HUDEP-2 (cell line): ENCODE measurements around the gene RPS26.
"Not testable (repeated sequence)": the region's sequence is repeated elsewhere in the genome, so short reads cannot be mapped to it uniquely, and the experiment has no call there.

Experiments
- DNase-seq, 76 experiments: peaks; one replicate each; lab custom pipeline; 2025; ENCODE audit not compliant: unreplicated experiment in 76 of 76; lab: John Stamatoyannopoulos, UW

The RPS26 gene

DNA sequence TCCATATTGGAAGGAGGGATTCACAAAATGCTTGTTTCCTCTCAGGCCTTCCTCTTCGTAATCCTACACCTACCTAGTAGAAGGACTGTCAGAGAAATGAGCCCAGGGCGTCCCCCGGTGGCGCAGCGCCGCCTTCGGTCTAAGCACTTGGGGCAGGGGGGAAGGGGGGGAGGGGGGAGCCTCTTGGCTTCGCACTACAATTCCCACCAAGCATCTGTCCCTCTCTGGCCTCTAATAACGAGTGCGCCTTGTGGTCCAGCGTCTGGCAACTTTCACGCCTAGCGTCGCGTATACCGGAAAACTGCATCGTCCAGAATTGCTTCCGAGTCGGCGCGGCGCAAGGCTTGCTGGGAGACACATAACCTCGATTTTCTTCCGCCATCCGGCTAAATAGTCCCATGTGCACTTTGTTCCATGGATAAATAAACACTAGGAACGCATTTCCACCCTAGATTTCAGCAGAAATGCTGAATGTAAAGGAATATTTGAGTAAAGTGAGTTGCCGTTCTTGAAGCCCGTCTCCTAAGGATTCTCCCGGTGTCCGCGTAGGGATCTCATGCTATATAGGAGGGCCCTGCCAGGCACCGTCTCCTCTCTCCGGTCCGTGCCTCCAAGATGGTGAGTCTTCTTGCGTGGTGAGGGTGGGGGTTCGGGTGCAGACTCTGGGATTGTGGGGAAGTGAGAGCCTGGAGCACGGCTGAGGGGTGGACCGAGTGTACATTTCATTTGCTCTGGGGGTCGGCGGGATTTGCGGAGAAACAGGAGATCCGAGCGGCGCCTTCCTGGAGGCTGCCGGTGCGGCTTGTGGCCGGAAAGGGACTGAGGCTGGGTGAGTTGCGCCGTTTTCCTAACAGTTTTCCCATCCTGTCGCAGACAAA is at the start of gene RPS26:
TSS of gene RPS26 (plus strand) at position 367 of the 878 bp plus-strand sequence. CDS start at position 616, 249 bp downstream.
- DNase-seq, result peak in 75 of 76 experiments; percentile 69 to 99 (median 95)

DNA sequence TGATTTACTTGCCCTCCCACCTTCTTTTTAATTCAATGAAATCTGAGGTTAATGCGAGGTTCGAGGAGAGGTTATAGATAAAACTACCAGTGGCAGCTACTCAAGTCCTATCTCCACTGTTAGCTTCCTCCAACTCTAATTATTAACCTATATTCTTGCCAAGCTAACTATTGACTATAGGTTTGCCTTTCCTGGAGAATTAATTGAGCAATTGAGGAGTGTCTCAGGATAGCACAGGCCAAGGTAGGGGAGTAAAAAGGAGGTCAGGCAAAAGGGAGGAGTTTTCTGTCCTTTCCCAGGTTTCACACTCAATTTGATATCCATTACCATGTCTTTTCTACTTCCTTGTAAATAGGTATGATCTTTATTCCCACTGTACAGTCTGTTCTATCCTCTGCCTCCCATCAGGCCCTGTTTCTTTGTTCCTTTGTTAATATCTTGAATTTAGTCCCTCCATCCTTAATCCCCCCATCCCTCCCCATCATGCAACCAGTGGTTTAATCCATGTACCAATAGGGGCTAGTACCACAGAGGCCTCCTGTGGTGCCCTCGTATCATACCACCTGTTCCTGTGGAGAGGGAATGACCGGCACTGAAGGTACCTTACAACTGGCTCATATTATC is 48.4 kb upstream of the RPS26 start:
- DNase-seq, result no peak

DNA sequence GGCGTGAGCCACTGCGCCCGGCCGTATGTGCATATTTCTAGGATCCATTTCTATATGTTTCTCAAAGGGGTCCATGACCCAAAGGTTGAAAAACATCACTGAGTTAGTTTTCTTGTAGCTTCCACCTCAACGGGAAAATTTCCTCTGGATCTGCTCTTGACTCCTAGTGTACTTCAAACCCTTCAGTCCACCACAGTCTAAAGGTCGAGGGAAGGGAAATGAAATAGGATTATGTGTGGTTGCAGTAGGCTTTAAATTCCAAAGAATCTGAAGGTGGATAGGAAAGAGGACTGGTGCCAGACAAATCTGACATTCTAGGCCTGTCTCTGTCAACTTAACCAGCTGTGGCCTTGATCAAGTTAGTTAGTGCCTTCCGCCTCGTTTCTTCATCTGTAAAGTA is 46.4 kb upstream of the RPS26 start:
- no peak for DNase-seq

DNA sequence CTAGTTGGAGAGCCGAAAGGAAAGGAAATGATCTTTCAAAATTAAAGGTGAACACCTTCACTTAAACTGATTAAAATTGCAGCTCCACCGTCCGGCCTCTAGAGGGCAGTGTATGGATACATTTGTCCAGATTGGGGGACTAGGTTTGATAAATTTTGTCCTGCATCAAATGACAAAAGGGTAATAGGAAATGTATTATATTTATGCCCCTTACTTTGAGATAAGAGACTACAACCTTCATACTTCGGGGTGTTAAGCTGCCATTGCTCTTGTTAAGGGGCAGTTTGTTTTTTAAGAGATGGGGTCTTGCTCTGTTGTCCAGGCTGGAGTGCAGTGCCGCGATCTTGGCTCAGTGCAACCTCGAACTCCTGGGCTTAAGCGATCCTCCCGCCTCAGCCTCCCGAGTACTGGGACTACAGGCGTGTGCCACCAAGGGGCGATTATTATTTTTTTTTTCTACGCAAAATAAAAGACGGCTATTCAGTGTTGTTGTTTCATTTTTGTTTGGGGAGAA is 45.5 kb upstream of the RPS26 start:
- peak in 58 of 76 experiments; percentile 1 to 75 (median 38) for DNase-seq

DNA sequence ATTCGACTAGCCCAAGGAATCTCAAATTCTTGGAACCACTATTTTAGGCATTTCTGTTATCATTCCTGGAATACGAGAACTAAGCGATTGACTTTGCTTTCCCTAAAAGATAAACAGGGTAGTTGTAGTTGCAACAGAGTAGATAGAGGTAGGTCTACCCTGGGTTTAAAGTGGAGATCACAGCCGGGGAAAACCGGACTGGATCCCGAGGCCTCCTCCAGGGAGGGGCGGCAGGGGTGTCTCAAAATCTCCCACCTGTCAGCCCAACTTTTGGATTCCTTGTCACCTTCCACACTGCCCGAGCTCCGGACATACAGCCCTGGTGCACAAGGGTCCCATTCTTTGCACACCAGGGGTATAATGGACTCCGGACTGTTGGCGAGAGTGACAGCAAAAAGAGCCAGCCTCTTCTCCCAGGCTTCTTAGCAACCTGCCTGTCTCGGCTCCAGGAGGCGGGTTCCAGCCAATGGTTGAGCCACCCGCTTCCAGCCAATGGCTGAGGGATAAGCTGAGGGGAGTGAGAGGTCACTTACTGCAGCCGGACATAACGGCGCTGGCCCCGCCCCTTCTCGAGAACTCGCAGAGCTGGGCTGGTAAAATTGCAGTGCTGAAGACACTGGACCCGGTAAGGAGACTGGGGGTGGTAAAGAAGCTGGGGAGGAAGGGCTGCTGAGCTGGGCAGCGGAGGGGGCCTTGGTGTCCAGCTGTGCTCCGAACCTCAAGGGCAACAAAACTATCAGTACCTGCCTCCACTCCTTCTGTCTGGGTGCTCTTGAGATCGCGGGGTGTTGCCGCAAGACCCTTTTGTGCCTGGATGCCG is 44.8 kb upstream of the RPS26 start, which contains the start of gene SUOX:
TSS of gene SUOX (plus strand) at position 562 of the 820 bp plus-strand sequence. CDS start 4,946 bp downstream, outside the sequence.
- DNase-seq, result peak in 75 of 76 experiments; percentile 44 to 97 (median 90)

DNA sequence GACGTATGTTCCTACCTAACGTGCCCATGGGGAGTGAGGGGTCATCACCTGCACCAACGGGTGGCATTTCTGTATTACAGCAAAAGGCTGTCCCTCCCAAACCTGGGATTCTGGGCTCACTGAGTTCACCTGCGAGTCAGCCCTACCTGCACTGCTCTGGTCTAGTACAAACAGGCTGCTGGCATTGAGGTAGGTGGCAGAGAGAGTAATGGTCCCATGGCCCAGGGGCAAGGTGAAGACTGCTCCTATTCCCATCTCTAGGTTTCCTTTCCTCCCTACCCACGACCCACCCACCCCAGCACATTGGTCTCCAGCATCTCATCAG is 44.2 kb upstream of the RPS26 start:
- no peak for DNase-seq

DNA sequence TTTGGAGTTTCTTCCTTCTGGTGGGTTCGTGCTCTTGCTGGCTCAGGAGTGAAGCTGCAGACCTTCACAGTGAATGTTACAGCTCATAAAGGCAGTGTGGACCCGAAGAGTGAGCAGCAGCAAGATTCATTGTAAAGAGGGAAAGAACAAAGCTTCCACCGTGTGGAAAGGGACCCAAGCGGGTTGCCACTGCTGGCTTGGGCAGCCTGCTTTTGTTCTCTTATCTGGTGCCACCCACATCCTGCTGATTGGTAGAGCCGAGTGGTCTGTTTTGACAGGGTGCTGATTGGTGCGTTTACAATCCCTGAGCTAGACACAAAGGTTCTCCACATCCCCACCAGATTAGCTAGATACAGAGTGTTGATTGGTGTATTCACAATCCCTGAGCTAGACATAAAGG is 42.2 kb upstream of the RPS26 start:
- peak in 1 of 76 experiments; percentile 10 for DNase-seq

DNA sequence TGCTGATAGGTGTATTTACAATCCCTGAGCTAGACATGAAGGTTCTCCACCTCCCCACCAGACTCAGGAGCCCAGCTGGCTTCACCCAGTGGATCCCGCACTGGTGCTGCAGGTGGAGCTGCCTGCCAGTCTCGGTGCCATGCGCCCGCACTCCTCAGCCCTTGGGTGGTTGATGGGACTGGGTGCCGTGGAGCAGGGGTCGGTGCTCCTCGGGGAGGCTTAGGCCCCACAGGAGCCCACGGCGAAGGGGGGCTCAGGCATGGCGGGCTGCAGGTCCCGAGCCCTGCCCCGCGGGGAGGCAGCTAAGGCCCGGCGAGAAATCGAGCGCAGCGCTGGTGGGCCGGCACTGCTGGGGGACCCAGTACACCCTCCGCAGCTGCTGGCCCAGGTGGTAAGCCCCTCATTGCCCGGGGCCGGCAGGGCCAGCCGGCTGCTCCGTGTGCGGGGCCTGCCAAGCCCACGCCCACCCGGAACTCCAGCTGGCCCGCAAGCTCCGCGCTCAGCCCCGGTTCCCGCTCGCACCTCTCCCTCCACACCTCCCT is 41.6 kb upstream of the RPS26 start:
- not testable (repeated sequence) for DNase-seq

DNA sequence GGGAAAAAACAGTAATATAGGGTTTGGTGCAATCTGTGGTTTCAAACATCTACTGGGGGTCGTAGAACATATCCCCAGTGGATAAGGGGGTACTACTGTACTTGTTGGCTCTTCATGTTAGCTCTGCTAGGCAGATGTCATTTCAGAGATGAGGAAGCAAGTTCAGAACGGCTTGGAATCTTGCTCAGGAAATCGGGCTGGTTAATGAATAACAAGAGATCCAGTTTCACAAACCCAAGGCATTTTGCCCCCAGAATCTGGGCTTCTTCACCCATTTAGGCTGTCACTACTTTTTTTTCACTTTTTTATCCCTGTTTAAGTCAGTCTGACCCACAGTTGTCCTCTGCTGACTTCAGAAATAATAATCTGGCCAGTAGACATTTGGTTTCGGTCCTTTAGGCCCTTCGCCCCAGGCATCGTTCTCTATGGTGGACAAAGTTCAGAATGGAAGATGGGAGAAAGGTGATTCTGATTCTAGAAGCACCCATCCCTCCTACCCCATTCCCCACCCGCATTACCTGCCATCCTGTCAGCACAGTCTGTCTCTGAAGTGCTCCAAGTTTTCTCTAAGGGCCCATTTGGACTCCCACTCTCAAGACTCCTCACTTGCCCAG is 40.1 kb upstream of the RPS26 start:
- no peak for DNase-seq

DNA sequence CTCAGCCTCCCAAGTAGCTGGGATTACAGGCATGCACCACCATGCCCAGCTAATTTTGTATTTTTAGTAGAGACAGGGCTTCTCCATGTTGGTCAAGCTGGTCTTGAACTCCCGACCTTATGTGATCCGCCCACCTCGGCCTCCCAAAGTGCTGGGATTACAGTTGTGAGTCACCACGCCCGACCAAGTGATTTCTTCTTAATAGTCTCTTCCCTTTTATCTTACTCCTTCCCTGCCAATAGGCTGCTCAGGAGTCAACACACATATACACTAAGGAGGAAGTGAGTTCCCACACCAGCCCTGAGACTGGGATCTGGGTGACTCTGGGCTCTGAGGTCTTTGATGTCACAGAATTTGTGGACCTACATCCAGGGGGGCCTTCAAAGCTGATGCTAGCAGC is 38.3 kb upstream of the RPS26 start:
- not testable (repeated sequence) for DNase-seq

DNA sequence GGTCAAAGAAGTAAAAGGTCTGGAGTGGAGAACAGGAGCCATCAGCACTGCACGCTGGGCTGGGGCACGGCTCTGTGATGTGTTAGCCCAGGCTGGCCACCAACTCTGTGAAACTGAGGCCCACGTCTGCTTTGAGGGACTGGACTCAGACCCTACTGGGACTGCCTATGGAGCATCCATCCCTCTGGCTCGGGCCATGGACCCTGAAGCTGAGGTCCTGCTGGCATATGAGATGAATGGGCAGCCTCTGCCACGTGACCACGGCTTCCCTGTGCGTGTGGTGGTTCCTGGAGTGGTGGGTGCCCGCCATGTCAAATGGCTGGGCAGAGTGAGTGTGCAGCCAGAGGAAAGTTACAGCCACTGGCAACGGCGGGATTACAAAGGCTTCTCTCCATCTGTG is 37.5 kb upstream of the RPS26 start:
- DNase-seq, result no peak

DNA sequence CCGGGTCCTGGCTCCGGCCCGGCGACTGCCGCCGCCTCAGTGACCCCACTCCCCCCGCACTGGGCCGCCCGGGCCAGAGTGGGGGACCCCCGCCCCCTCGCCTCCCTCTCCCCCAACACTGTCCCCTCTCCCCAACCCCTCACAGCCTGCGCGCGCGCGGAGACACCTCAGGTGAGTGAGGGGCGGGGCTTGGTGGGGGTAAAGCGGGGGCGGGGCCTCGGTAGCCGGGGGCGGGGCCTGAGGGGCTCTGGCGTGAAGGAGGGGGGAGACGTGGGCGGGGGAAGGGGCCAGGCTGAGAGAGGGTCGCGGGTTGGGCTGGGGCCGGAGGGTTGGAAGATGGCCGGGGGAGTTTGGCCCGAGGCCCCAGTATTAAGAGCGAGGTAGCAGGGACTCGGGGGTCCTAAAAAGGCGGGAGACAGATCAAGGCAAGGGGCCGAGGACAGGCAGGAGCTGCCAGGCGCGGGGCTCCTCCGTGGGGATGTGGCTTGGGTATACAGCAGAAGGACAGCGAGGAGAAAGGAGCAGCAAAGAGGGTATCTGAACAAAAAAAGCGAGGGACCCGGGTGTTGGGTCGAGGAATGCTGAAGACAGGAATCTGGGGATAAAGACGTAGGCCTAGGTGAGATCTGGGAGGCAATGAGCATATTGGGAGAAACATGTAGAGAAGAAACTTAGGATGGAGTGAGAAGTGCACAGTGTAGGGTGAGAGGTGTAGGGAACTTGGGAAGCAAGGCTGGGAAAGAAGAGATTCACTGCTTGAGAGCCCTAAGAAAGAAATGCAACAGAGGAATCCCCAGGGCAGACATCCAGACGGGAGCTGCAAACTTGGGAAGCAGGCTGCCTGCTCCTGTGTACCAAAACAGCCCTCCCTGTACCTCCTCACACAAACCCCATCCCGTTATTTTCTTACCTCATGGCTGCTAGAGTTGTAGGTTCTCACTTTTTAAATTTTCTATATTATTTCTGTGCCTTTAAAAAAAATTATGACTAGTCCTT is 33.9 kb upstream of the RPS26 start:
- peak in 34 of 76 experiments; percentile 3 to 48 (median 26) for DNase-seq

DNA sequence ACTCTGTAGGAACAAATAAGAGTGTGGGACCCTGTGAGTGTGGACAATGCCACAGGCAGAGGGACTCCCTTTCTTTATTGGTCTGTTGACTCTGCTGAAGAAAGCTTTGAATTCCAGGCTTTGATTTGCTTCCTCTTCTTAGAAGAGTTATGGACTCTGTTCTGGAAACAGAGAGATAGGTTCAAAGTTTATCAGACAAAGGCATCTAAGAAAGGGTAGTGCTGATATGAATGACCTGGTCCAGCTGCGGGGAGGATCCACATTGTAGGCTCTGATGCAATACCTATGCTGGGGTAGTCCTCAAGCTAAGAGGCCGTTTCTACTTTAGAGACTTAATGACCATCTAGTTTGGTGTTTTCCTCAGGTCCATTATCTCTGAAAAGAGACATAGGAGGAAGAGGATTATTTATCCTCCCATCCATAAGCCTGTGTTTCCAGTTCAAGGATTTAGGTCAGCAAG is 31.6 kb upstream of the RPS26 start:
- peak in 1 of 76 experiments; percentile 15 for DNase-seq

DNA sequence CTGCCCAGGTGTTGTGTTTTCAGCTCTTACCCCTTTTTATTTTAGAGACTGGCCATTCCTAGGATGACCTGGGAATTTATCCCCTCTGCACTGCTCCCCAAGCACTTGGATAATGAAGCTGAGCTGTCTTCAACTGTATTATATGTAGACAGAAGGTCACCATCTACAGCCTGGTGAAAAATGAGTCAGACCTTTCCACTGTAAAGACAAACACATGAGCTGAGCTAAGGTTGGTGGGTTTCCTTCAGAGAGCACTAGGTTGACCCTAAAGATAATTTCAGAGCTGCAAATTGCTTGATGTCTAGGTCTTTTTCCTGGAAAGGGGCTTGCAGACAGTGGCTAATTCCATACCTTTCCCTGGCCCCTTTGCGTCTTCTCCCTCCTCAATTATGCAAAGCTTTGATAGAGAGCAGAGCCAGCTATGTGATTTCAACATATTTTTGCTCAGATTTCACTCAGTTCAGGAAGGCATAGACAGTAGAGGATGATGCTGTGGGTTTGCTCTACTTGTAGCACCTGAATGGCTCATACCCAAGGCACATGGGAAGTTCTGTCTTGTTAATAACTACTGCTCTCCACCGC is 30.1 kb upstream of the RPS26 start:
- DNase-seq, result no peak

DNA sequence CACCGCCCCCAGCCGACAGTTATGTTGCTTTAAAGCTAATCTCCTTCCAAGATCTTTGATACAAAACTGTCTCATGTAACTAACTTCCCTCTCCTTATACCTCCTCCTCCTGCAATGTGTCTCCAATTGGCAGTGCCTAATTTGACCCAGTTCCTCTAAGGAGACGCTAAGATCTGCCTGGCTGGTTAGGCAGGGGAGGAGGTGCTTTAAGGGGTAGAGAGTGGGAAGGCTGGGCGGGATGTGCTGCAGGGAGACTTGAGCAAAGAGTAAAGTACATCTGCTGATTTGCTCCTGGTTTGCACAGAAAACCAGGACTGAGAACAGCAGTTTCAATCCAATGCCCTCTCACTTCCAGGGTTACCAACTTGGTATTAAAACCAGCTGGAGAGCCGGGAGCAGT is 28.2 kb upstream of the RPS26 start:
- no peak for DNase-seq

DNA sequence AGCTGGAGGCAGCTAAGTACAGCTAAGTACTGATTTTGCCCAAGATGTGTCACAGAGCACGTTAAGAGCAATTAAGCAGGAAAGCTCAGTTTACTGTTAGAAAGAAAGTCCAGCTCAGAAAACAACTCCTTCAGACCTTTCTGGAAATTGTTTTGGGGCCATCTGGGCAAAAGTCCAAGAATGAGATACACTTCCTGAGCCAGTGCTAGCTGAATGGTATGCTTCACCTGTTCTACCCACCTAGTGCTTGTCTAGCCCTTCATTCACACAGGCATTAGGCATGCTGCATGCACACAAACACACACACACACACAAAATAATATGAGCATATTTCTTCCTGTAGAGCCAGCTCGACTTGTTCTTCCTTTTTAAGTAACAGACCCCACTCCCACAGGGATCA is 27.5 kb upstream of the RPS26 start:
- no peak for DNase-seq

DNA sequence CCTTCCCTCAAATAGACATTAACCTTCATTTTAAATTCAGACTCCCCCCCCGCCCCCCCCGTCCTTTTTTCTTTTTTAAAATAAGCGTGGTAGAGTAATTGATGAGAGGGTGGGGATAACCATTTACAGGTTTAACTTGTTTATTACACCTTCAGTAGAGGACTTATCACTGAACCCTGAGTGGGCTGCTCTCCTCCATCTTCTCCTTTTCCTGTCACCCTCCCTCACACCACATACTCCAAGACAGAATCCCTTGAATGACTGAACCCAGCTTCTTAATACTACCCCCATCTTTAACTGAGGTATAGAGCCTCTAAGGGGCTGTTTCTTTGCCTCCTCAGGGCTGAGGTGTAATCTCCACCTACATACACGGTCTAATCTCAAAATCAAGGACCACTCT is 24.5 kb upstream of the RPS26 start:
- DNase-seq, result no peak

DNA sequence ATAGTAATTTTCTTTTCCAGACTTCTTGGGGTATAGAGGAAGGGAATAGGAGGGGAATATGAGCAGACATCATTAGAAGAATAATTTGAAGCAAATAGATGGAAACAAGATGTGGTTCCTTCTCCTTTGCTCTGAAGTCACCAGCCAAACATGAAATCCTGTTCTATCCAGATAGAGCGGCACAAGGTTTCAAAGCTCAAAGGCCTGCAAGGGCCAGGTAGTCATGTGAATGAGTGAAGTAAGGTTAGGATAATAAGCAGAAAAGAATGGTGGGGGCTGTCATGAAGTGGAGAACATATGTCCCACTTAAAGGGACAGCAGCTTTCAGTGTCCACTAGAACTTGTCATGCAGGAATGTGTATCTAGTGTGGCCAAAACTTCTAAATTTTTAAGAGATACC is 23.4 kb upstream of the RPS26 start:
- DNase-seq, result no peak
